Upper lobe of left lung (tissue), 4 donors: ENCODE results near the gene FKBP9.

Source experiments
- CTCF ChIP-seq, 6 experiments: fragments of 450-650 bp in 4 of 6; fragments of 200-600 bp in 2 of 6; sonication (generic) in 2 of 6; IDR thresholded peaks; one replicate each; pipeline ENCODE4 v1.5.1; 2016 to 2019; ENCODE audit warnings: antibody characterized with exemption in 6 of 6
- POLR2A ChIP-seq, 4 donors: fragments of 450-650 bp; IDR thresholded peaks; one replicate each; pipeline ENCODE4 v1.5.1; 2016 to 2017; ENCODE audit warnings: antibody characterized with exemption in 4 of 4, mild to moderate bottlenecking in 2 of 4

- TF ChIP-seq CTCF (IDR thresholded peaks at IDR 0.05): peak in 2 of 6 experiments; percentile 15 to 28
- peak in 3 of 4 donors; percentile 78 to 89 (median 83) for TF ChIP-seq POLR2A (IDR thresholded peaks at IDR 0.05)
Measured at GRCh38 chr7:32957326-32958045, at the start of gene FKBP9.
